ENCODE results near the gene TSPEAR.

GRCh38 chr21:44614161-44614631, 97.2 kb downstream of the TSPEAR start:
- TF ChIP-seq CTCF (IDR thresholded peaks at IDR 0.05) (no peak), POLR2A (IDR thresholded peaks at IDR 0.05) (no peak)

Data from thyroid gland (tissue), 4 donors.